NCI-H1694 (cell line): ENCODE measurements around the gene CFAP68.
"Not testable (repeated sequence)": the region's sequence is repeated elsewhere in the genome, so short reads cannot be mapped to it uniquely, and the experiment has no call there.

Experiments used
- DNase-seq: peaks from one replicate; lab custom pipeline; 2025; lab: John Stamatoyannopoulos, UW

The CFAP68 gene

DNA sequence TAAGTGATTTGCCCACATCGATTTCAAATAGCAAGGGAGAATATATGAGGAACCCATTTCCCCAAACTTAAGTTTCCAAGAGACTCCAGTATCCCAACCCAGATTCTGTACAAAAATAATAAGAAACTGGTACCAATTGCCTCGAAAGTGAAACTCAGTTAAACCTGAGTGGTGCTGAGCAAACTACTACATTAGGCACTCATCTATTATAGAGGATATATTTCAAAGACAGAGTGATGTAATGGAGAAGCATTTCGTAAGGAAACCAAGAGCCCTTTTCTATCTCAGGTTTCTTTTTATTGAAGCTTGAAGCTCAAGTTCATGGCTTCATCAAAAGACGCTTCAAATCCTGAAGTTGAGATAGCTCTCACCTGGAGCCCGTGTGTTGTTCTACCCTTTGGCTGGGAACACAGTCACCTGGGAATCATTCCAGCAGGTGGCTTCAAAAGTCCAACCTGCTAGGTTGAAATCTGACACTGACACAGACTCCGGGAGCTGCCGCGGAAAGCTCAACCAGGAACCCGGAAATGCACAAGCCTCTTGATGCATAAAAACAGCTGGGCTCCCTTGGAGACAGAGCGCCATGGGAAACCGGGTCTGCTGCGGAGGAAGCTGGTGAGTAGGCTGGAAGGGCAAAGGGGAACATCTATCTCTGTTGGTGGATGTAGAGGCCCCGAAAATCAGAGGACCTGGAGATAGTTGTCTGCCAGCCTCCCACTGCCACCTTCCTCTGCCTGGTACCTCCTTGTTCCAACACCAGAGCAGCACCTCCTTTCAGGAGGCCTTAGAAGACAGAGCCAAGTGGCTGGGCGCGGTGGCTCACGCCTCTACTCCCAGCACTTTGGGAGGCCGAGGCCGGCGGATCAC is 39.3 kb downstream of the CFAP68 start, which contains the start of gene C11orf52:
C11orf52 (plus strand) TSS at position 524 of the 867 bp plus-strand sequence; CDS start at position 584, 60 bp downstream.
- no peak for DNase-seq

DNA sequence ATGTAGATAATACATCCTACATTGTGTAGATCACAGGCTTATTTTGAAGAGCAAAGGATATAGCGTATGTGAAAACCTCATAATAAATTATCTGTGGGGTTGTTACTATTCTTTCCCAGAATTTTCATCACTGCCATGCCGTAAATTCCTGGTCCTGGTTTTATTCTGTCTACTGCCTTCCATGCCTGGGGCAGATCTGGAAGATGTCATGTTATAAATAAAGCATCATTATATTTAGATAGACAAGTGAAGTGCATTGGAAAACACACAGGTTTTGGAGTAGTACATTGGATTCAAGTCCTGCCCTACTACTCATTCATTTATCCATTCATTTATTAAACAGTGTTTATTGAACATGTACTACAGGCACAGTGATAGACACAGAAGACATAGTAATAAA is 41.6 kb downstream of the CFAP68 start:
- no peak for DNase-seq

DNA sequence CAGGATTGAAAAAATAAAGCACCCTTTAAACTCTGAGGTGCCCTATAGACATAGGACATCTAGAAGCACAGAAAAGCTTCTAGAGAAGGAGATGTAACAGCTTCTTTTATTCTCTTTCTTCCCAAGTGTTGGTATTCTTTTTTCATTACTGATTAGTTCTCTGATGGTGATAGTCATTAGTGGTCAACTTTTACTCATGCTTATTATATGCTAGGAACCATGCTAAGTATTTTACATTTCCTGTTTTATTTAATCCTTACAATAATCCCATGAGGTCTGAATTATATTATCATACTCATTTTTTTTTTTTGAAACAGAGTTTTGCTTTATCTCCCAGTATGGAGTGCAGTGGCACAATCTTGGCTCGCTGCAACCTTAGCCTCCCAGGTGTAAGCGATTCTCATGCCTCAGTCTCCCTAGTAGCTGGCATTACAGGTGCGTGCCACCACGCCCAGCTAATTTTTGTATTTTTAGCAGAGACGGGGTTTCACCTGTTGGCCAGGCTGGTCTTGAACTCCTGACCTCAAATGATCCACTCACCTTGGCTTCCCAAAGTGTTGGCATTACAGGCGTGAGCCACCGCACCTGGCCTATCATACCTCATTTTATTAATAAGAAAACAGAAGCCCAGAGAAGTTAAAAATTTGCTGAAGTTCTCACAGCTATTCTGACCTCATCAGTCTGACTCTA is 42.3 kb downstream of the CFAP68 start:
- DNase-seq = no peak

DNA sequence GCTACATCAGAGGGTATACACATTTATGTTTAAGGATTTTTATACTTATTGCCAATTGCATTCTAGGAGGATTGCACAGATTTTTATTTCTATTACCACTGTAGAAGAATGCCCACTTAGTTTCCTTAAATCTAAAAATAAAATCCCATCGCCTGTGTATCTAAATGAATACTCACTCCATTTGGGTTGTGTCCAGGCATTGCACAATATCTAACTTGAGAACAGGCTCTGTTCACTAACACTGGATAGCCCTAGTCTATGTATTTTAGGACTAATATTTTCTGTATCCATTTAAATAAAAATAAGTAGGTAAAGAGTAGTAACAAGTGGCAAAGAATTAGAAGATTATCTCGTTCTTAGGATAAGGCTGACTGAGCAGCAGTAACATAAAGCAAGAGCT is 43.5 kb downstream of the CFAP68 start:
- DNase-seq = no peak

DNA sequence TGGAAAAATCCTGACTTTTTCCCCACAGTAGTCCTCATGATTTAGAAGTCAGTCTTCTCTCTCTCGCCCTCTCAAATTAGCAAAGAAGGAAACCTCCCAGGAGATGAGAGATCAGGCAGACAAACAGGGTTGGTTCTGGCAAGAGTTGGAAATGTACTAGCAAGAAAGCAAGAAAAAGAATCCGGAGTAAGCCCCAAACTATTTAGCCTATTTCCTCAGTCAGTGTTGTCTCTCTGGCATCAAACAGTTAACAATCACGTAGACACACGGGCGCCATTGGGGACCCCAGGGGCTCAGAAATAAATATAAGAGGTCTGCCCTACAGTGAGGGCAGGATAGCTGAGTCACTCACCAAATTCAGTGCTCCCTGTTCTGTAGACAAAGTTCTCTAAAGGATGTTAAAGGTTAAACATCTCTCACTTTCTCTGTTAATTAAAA is 44.0 kb downstream of the CFAP68 start:
- DNase-seq = no peak

DNA sequence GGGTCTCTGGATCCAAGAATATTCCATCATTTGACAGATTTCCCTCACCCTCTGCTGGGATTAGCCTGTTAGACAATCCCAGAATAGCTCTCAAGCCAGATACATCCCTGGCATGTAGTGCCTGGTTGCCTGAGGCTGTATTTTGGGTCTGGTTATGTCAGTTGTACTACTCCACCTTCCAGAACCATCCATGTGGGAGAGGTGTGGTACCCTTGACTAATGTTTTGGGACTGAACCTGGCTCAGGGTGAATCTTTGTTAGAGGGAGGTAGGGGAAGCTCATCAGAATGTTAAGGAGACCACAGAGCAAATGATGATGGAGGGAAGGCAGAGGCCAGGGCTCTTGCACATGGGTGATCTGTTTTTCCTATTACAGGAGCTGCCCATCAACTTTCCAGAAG is 44.6 kb downstream of the CFAP68 start:
- no peak for DNase-seq

DNA sequence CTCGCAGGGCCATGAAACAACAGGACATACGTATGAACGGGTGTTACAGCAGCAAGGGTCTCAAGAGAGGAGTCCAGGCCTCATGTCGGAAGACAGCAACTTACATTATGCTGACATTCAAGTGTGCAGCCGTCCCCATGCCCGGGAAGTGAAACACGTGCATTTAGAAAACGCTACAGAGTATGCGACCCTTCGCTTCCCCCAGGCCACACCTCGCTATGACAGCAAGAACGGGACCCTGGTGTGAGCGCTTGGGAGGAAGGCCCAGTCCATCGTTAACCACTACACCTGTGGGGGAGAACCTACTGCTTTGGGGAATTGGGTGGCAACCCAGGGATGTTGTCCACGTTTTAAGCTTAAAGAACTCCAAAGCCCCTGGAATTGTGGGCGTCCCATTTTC is 46.6 kb downstream of the CFAP68 start:
- no peak for DNase-seq

DNA sequence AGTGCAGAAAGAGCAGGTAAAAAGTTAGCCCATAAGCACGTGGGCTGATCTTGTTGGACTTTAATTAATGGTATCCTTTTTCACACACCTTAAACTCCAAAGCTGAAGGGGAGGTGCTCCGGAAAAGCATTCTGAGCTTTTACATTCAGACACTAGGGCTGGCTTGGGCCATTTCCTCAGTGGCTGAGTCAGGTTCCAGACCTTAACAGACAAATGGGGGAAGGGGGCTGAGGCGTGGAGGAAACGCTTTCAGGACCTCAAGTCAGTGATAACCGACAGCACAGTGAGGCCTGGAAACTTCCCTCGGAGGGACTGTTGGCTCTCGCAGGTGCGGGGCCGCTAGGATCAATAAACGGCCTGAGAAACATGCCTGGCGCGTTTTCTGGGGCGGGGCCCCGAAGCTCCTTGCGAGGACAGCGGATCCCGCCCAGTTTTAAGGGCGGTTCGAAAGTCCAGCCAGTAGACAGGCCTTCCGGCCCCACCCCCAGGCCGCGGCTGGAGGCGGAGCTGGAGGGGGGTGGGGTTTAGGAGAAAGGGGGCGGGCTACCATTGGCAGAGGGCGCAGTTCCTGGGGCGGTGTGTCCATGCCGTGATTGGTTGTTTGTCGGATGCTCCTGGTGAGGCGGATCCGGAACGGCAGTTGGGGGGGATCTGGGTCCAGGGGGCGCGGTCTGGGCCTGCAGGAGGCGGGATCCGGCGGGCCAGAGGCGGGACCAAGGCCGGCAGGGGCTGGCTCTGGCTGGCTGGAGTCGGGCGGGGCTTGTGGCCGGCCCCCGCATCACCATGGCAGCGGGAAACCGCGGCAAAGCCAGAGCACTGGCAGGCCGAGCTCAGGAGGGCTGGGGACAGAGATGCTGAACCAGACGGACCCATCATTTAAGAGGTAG is 47.4 kb downstream of the CFAP68 start:
- peak; percentile 68 for DNase-seq

DNA sequence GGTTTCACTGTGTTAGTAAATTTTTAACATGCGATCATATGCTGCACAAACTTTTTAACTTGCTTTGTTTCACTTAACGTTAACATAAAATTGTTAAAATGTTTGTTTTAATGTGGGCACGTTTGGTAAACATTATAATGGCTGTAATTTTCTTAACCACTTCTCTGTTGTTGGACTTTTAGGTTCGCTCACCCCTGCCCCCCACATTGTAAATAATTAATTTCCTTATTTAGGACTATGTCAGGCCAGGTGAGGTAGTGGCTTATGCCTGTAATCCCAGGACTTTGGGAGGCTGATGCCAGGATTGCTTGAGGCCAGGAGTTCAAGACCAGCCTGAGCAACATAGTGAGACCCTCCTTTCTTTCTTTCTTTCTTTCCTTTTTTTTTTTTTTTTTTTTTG is 51.1 kb downstream of the CFAP68 start:
- no peak for DNase-seq

DNA sequence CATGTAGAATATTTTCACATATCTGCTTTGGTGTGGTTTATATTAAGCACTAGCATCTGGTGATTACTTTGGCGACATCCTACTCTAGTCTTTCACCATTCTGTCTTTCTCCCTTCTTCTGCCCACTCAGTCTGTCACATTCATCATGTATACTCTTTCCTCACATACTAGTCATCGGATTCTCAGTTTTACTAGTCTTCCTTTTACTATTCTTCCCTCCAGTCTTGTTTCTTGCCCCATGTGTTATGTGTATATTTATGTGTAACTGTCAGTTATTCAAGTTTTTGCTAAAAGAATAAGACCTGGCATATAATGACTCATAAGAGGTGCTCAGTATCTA is 53.2 kb downstream of the CFAP68 start:
- DNase-seq = no peak

DNA sequence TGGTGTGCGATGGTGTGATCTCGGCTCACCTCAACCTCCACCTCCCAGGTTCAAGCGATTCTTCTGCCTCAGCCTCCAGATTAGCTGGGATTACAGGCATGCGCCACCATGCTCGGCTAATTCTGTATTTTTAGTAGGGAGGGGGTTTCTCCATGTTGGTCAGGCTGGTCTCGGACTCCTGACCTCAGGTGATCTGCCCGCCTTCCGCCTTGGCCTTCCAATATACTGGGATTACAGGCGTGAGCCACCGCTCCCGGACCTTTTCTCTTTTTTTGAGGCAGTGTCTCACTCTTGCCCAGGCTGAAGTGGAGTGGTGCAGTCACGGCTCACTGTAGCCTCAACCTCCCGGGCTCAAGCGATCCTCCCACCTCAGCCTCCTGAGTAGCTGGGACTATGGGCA is 53.8 kb downstream of the CFAP68 start:
- DNase-seq = not testable (repeated sequence)

DNA sequence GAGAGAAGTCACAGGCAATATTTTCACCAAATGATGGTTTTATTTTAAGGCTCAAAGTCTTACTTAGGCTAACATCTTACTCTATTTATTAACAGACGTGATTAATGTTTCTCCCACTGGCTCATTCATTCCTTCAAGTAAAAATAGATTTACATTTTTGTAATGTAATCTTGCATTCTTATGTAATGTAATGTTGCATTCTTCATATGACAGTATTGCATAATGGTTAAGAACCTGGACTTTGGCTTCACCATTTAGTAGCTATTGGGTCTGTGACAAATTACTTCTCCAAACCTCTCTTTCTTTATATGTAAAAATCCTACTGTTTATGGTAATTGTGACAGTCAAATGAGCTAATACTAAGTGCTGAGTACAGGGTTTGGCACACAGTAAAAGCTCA is 54.5 kb downstream of the CFAP68 start:
- no peak for DNase-seq

DNA sequence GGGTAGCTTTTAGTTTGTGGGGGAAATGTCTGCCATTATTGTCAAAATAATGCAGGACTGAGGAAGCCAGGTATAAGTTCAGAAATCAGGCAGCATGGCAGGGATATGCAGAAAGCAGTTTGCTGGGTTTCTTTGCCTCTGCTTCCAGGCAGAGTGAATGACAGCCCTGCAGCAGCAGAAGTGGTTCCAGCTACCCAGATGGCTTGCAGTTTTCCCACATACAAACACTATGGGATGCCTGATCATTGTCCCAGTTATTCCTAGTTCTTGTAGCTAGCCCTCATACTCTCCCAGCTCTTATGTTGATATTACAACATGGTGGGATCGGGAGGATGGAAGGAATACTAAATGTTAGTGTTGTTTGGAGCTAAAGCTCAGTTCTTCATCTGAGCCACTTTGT is 55.0 kb downstream of the CFAP68 start:
- peak; percentile 18 for DNase-seq
